NCI-H146 treated with DMSO at 0.1 percent for 48 hours (cell line): ENCODE measurements around the gene GAL3ST1.
"Not testable (repeated sequence)": the region's sequence is repeated elsewhere in the genome, so short reads cannot be mapped to it uniquely, and the experiment has no call there.

Source experiments
- DNase-seq: peaks from one replicate; lab custom pipeline; 2025; ENCODE audit not compliant: unreplicated experiment; lab: John Stamatoyannopoulos, UW

Gene GAL3ST1

DNA sequence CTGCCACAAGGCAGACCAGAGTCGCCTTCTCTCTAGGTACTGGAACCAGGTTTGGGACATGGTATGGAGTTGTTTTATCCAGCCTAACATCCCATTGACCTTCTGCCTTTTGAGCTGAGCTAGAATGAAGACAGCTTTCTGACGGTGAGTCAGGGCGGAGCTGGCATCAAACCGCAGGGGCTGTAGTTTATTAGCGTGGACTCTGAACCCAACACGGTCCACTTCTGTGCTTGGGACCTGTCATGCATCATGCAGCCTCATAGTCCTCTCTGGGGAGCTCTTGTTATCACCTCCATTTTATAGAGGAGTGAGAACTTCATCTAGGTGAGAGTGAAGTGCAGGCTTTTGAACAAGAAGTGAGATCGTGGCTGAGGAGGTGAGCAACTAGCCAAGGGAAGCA, 8.3 kb downstream of the GAL3ST1 start:
- no peak for DNase-seq

DNA sequence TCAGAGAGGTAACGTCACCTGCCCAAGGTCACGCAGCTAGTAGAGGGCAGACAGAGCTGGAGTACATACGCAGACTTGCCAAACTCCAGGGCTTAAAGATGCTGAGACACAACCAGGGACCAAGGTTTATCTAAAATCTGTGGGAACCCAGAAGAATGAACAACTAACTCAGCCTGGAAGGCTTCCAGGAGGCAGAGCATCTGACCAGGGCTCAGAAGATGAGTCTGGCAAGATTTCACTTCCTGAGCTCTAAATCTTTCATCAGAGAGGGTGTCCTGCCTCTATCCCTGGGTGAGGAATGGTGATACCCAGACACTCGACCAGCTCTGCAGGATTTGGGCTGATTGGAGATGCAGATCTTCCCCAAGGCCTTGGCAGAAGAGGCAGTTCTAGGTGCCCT, 9.1 kb downstream of the GAL3ST1 start:
- no peak for DNase-seq

DNA sequence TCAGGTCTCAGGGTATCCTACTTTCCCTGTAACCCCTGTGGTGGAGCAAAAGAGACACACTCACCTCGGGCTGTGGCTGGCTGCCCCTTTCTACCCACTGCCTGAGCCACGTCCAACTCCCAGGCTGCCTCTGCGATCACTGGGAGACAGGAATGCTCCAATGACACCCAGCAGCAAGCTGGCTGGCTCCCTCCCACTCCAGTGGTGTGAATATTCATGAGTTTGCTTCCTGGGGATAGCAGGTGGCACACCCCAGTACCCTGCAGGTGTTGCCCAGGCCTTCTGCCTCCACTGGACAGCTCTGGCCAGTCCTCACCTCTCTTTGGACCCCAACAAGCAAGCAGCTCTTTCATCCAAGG, 9.7 kb downstream of the GAL3ST1 start:
- DNase-seq: no peak

DNA sequence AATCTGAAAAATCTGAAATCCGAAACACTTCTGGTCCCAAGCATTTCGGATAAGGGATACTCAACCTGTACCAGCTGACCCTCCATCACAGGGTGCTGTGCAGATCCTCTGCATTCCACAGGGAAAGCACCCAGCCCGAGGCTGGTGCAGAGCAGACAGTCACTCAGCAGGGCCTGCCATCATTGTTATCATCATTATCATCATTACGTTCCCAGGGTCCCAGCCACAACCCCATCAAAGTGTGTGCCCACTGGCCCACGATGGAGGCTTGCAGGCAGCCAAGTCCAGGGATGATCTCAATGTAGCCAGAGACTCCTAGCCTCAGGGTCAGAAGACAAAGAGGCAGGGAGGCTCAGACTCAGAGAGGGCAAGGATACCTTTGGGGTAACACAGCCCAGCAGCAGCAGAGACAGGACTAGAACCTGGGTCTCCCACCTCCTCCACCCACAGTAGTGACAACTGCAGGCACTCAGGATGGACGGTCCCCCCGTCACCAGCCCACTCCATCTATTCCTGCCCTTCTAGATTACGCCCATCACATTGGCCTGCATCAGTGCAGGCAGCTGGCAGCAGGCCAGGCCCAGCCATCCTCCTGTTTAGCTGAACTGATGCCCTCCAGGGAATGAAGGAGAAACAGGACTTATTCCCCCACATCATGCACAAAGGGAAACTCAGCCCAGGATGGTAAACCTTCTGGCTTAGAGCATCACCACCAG, 10.3 kb downstream of the GAL3ST1 start:
- DNase-seq: no peak

DNA sequence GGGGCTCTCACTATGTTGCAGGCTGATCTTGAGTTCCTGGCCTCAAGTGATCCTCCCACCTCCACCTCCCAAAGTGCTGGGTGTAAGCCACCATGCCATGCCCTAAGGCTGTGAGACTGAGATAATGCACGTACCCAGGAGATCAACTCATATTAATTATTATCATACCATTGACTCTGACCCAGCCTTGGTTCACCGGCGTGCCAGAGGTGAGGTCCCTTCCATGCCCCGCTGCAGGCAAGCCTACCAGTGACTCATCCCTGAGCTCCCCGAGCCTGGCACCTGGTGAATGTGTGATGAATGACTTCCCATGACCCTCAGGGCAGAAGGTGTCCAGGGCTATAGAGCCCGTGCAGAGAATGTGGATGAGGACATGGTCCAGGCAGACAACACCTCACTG, 12.1 kb downstream of the GAL3ST1 start:
- no peak for DNase-seq

DNA sequence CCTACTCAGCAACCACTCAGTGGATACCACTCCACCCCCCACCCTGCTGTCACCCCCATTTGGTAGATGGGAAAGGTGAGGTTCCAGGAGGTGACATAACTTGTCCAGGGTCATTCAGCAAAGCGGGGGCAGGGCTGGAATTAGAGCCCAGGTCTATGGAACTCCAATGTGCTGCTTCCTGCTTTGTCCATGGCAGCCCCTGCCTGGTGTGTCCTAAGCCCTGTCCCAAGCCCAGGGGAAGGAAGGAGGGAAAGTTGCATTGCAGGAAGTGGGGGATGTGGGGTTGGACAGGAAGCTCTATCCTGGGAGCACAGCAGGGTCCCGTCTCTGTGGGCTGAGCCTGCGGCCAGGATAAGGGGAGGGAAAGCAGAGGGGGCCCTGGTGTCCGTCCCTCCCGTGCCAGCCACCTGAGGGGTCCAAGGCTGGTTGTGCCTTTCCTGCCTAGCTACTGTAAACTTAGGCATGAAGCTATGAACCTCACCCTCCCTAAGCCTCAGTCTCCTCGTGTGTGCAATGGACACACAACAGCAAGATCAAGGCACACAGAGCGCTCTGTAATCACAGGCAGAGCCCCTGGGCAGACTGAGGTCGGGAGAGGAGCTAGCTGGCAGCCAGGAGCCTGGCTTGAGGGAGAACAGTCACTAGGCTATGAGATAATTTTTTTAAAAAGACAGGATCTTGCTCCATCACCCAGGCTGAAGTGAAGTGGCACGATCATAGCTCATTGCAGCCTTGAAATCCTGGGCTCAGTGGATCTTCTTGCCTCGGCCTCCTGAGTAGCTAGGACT, 12.9 kb downstream of the GAL3ST1 start:
- no peak for DNase-seq

DNA sequence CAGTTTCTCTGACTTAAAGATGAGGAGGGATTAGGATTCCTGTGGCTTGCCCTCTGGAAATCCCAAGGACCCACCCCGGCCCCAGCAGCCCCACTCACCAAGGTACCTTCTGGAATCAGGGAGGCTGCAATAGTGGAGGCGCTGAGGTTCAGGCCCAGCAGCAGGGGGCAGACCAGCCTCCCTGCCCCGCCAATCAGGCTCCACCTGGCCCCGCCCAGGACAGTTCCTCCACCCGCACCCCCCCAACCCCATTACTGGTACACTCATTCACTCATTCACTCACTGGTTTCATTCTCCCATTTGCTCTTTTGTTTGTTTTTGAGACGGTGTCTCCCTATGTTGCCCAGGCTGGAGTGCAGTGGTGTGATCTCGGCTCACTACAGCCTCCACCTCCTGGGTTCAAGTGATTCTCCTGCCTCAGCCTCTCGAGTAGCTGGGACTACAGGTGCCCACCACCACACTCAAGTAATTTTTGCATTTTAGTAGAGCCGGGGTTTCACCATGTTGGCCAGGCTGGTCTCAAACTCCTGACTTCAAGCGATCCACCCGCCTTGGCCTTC, 13.7 kb downstream of the GAL3ST1 start:
- DNase-seq: not testable (repeated sequence)

DNA sequence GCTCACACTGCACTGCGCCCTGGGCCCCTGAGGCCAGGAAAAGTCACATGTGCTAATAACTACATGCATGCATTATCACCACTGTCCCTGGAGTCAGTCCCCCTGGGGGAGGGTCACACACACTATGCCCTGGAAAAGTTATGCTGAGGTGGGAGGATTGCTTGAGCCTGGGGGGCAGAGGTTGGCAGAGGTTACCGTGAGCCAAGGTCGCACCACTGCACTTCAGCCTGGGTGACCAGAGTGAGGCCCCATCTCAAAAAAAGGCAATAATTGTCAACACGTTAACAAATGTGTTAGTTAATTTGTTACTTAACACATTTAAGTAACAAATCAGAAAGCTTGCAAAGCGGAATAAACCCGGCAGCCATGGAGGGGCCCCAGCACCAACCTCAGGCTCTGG, 14.6 kb downstream of the GAL3ST1 start:
- DNase-seq: no peak

DNA sequence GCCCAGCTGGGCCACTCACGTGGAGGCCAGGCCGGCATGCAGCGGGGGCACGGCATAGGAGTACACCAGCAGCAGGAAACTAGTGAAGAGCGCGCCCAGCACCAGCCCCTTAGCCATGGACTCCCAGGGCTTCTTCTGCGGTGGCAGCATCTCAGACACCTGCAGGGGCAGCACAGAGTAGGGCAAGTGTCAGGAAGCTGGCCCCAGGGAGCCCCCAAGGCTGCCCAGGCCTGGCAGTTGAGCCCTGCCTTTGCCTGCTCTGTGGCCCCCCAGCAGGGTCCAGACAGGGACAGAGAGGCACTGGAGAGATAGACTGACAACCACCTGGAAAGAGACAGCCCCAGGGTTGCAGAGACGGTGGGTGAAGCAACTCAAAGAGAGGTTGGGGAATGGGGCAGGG, 17.2 kb downstream of the GAL3ST1 start:
- DNase-seq: no peak

DNA sequence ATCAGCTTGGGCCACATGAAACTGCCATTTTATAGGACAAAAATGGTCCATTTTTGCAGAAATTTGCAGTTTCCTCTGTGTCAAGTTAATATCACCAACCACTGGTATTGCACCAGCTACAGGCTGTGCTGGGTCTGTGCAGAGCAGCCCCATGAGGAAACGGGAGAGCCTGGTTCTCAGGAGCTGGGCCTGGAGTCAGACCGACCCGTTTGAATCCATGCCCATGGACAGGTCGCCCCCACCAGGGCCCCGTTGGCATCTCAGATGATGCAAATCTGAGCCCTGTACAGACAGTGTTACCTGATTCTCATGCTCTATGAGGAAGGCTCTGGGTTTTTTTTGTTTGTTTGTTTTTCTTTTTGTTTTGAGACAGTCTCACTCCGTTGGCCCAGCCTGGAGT, 18.1 kb downstream of the GAL3ST1 start:
- no peak for DNase-seq

DNA sequence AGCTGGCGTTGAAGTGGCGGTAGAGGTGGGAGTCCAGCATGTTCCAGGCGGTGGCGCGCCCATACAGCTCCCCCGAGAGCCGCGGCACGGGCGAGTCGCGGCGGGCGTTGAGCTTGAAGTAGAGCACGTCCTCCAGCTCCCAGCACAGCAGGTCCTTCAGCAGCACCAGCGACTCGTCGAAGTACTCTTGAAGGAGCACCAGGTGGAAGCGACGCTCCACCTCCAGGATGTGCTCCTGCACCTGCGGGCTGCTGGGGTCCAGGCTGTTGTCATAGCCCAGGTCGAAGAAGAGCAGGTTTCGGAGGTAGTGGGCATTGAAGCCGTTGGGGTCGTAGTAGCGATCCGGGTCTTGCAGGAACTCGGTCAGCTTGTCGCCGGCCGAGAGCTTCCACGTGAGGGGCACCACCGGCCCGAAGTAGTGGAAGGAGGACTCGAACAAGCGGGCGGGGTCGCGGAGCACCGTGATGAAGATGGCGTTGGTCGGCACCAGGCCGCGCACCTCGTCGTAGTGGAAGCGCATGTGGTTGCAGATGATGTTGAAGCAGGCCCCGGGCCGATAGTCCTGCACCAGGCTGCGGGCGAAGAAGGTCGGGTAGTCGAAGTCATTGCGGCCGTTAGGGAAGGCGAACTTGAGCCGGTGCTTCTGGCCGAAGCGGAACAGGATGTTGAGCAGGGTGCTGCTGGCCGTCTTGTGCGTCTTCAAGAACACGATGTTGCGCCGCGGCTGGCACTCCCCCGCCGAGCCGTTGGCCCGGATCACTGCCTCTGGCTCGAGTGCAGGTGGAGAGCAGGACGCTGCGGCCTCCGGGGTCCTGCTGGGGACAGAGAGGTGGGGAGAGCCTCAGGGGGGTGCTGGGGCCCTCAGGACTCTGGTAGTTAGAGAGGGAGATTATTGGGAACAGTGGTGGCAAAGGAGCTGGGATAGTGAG, 18.9 kb downstream of the GAL3ST1 start:
- no peak for DNase-seq

DNA sequence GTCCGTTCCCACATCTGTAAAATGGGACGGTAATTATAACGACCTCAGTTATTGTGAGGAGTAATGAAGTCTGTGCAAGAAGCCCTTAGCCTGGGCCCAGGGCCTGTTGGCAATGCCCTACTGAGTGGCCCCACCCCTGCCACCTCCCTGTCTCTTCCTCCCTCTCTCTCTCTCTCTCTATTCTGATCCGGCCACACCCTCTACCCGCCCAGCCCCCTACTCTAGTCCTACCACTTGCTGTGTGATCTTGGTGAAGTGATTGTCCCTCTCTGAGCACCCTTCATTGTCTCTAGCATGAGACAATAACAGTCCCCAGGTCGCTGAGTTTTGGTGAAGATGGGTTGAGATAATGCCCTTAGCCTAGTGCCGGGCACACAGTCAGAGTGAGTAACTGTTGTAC, 20.5 kb downstream of the GAL3ST1 start:
- DNase-seq: no peak

DNA sequence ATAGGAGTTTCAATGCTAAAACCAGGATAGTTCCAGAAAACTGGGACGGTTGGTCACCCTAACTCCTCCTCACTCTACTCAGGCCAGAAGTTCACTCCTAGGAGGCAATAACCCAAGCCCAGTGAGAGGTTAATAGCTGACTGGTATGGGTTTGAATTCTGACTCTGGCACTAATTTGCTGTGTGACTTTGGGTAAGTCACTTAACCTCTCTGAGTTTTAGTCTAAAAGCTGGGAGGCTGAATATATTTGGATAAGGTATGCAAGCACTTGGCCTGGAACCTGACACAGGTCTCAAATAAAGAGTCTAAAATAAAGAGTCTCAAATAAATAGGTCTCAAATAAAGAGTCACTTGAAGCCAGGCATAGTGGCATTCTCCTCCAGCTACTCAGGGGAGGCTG, 21.7 kb downstream of the GAL3ST1 start:
- DNase-seq: no peak

DNA sequence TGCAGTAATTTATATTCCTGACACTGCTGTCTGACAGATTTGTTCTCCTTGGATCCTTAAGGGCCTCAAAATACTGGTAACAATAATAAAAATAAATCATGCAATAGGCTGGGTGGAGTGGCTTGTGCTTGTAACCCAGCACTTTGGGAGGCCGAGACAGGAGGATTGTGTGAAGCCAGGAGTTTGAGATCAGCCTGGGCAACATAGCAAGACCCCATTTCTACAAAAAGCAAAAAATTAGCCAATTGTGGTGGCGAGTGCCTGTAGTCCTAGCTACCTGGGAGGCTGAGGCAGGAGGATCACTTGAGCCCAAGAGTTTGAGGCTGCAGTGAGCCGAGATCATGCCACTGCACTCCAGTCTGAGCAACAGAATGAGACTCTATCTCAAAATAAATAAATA, 22.7 kb downstream of the GAL3ST1 start:
- not testable (repeated sequence) for DNase-seq

DNA sequence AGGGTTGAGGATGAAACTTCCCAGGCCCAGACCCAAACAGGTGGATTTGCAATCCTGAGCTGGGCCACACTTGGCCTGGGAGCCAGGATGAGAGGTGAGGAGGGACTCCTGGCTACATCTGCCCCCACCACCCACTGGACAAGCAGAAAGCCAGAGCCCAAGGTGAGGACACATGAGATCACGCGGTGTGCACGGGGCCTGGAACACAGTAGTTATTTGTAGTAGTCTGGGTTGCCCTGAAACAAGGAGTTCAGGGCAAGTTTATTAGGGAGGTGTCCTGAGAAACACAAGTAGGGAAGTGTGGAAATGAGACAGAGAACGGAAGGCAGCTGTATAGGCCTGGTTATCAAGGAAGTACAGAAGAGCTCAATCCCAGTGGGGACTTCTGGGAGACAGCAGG, 27.3 kb downstream of the GAL3ST1 start:
- no peak for DNase-seq

DNA sequence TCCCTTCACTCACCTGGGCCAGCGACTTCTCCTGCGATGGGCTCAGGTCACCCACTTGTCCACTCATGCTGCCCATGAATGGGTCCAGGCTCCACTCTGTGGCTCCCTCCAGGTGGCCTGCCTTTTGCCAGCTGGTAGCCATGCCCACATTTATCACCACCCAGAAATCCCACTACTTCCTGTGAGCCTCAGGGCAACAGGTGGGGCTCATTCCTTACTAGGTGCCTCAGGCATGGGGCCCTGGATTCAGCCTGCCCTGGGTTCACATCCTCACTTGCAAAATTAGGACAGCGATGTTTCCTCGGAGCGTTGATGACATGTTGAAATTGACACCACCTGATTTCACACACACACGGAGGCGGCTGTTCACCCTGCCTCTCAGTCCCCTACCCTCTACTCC, 27.8 kb downstream of the GAL3ST1 start, which contains the start of gene SEC14L6:
TSS of gene SEC14L6 (minus strand) at position 126 of the 400 bp plus-strand sequence. CDS start at position 67, 59 bp downstream.
- DNase-seq: no peak

DNA sequence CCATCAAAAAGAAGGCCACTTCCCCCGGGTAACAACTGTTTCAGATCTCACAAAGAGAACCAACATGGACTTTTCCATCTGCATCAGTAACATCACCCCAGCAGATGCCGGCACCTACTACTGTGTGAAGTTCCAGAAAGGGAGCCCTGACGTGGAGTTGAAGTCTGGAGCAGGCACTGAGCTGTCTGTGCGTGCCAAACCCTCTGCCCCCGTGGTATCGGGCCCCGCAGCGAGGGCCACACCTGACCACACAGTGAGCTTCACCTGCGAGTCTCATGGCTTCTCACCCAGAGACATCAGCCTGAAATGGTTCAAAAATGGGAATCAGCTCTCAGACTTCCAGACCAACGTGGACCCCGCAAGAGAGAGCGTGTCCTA, 31.7 kb downstream of the GAL3ST1 start:
- no peak for DNase-seq

DNA sequence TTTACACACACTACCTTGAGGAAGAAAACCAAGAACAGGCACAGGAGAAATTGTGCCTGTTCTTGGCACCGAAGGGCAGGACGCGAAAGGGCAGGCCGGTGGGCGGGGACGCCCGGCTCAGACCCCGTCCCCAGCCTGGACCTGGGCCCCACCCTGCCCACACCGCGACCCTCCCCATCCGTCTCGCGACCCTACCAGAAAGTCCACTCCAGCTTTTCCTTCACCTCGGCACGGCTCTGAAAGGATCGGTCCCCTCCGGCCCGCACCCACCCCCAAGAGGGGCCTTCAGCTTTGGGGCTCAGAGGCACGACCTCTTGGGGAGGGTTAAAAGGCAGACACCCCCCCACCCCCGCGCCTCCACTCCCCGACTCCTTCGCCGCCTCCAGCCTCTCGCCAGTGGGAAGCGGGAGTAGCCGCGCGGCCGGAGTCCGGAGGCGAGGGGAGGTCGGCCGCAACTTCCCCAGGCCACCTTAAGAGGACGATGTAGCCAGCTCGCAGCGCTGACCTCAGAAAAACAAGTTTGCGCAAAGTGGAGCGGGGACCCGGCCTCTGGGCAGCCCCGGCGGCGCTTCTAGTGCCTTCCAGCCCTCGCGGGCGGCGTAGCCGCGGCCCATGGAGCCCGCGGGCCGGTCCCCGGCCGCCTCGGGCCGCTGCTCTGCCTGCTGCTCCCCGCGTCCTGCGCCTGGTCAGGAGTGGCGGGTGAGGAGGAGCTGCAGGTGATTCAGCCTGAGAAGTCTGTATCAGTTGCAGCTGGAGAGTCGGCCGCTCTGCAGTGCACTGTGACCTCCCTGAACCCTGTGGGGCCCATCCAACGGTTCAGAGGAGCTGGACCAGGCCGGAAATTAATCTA, 32.3 kb downstream of the GAL3ST1 start:
- DNase-seq: no peak

DNA sequence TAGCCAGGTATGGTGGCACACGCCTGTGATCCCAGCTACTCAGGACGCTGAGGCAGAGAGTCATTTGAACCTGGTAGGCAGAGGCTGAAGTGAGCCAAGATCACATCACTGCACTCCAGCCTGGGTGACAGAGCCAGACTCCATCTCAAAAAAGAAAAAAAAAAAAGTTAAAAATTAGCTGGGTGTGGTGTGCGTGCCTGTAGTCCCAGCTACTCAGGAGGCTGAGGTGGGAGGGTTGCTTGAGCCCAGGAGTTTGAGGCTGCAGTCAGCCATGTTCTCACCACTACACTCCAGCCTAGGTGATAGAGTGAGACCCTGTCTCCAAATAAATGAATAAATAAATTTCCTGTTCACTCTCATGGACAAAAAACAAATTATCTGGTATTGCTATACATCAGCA, 33.0 kb downstream of the GAL3ST1 start:
- DNase-seq: not testable (repeated sequence)

DNA sequence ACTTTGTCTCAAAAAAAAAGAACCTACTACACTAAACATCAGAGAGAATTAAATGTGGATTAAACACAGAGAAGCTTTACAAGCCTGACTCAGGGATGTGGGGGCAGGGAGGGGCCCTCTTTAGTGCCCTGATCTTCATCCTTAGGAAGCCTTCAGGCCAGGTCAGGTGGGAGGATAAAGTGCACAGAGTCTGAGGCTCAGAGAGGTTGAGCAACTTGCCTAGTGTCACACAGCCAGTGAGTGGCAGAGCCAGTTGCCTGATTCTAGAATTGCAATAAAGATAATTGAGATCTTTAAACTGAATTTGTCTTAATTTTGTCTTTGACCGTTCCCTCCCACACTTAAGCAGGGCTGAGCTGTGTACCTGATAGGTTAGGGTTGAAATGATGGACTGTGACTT, 35.1 kb downstream of the GAL3ST1 start:
- no peak for DNase-seq
